MCF 10A (cell line): ENCODE data around the gene MEDAG. TPM values are rescaled to one million over a fixed set of nuclear protein-coding genes. Genes with fewer than 3 reads are reported as not detected.
A peak's percentile ranks its signal among the peaks of the same experiment; 100 is the strongest.

Experiments
- BruUV-seq: library from RNA; stranded (reverse); fragments of 400-500 nt; replicated peaks from 2 replicates; lab custom pipeline; 2021; lab: Mats Ljungman, UMichigan
- CTCF ChIA-PET: fragments of 300-600 bp; sonication (Branson Sonifier 250); formaldehyde crosslinking; extraction: SDS; loops from one replicate; lab custom pipeline; 2021; ENCODE audit warnings: antibody characterized with exemption, inconsistent platforms; lab: Yijun Ruan, JAX
- POLR2A ChIA-PET: fragments of 300-600, 350-650 bp; sonication (Branson Sonifier 250); formaldehyde crosslinking; extraction: SDS; loops from one replicate; lab custom pipeline; 2020; ENCODE audit warnings: antibody characterized with exemption, inconsistent platforms; lab: Yijun Ruan, JAX
- DNase-seq: peaks from one replicate; pipeline ENCODE4 v3.0.0-alpha.2; 2018; ENCODE audit not compliant: unreplicated experiment
- H3K27ac Mint-ChIP-seq: one replicate; pipeline ENCODE4 v1.8.0; 2022; ENCODE audit warnings: mild to moderate bottlenecking, low read depth, mixed read lengths; ENCODE audit not compliant: unreplicated experiment
- H3K27me3 Mint-ChIP-seq: one replicate; pipeline ENCODE4 v1.8.0; 2022; ENCODE audit warnings: mixed read lengths; ENCODE audit not compliant: insufficient read depth, unreplicated experiment
- H3K36me3 Mint-ChIP-seq: one replicate; pipeline ENCODE4 v1.8.0; 2022; ENCODE audit warnings: mild to moderate bottlenecking, moderate library complexity, mixed read lengths; ENCODE audit not compliant: insufficient read depth, unreplicated experiment
- H3K4me1 Mint-ChIP-seq: one replicate; pipeline ENCODE4 v1.8.0; 2022; ENCODE audit warnings: mixed read lengths; ENCODE audit not compliant: insufficient read depth, unreplicated experiment
- H3K4me3 Mint-ChIP-seq: one replicate; pipeline ENCODE4 v1.8.0; 2022; ENCODE audit warnings: mild to moderate bottlenecking, moderate library complexity, mixed read lengths; ENCODE audit not compliant: unreplicated experiment
- H3K9me3 Mint-ChIP-seq: one replicate; pipeline ENCODE4 v1.8.0; 2022; ENCODE audit warnings: mixed read lengths; ENCODE audit not compliant: unreplicated experiment
- intact Hi-C: fragments of 100-400 bp; cut with micrococcal nuclease; formaldehyde crosslinking; loops from 2 replicates; pipeline ENCODE4 v1.14.1; 2022
- total RNA-seq: library from RNA; stranded (reverse); gene quantifications from 2 replicates; pipeline ENCODE4 v1.2.3, GENCODE V29; 2022
- TF ChIP-seq, protein P1 (sequence below): fragments of 200-600 bp; IDR thresholded peaks from one replicate; pipeline ENCODE4 v1.8.0; 2022; ENCODE audit warnings: antibody characterized with exemption, mild to moderate bottlenecking; ENCODE audit not compliant: unreplicated experiment

The MEDAG gene
- total RNA-seq, 1 experiment from 2014 or later: not detected

DNA sequence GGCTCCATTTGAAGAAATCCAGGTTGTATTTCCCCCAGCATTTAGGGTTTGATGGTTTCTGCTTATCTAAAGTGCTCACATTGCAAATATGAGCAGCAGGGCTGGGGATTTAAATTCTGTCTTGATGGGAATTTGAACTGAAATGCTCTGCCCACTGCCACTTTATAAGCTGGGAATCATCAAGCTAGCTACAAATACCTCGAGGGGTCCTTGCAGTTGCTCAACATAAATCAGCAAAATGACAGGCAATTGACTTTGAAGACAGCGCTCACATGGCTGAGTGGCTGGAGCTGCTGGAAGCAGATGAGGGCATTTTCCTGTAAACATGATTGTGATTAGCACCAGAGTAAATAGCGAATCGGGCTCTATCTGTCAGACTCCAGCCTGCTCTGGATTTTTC is 39.4 kb upstream of the MEDAG start:
- no peak for DNase-seq
- CTCF ChIA-PET: interaction anchor here (1.1 to 5.4 kb wide), 12 partner anchors 12 to 179 kb away, joined by 3 to 49 read pairs (median 5); no protein-coding TSS in a partner anchor
- no peak overlapping the region for H3K4me3 Mint-ChIP-seq
- no peaks in the 10 kb centered on the region for H3K27me3 Mint-ChIP-seq
- TF ChIP-seq, protein P1, sequence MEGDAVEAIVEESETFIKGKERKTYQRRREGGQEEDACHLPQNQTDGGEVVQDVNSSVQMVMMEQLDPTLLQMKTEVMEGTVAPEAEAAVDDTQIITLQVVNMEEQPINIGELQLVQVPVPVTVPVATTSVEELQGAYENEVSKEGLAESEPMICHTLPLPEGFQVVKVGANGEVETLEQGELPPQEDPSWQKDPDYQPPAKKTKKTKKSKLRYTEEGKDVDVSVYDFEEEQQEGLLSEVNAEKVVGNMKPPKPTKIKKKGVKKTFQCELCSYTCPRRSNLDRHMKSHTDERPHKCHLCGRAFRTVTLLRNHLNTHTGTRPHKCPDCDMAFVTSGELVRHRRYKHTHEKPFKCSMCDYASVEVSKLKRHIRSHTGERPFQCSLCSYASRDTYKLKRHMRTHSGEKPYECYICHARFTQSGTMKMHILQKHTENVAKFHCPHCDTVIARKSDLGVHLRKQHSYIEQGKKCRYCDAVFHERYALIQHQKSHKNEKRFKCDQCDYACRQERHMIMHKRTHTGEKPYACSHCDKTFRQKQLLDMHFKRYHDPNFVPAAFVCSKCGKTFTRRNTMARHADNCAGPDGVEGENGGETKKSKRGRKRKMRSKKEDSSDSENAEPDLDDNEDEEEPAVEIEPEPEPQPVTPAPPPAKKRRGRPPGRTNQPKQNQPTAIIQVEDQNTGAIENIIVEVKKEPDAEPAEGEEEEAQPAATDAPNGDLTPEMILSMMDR: no peak
- no peak overlapping the region for H3K27ac Mint-ChIP-seq
- BruUV-seq: no TSS peak
- intact Hi-C loops: loop anchor here (10.0 kb wide), 3 partner anchors 178 to 732 kb away; partner anchors contain the start of gene HMGB1
- no peaks in the 10 kb centered on the region for H3K9me3 Mint-ChIP-seq
- POLR2A ChIA-PET: interaction anchor here (0.6 to 3.4 kb wide), 4 partner anchors 13 to 249 kb away, joined by 3 to 26 read pairs (median 8); partner anchors contain the start of gene USPL1
- peaks cover 38% of the 10 kb centered on the region for H3K4me1 Mint-ChIP-seq
- H3K36me3 Mint-ChIP-seq: no peaks in the 10 kb centered on the region

DNA sequence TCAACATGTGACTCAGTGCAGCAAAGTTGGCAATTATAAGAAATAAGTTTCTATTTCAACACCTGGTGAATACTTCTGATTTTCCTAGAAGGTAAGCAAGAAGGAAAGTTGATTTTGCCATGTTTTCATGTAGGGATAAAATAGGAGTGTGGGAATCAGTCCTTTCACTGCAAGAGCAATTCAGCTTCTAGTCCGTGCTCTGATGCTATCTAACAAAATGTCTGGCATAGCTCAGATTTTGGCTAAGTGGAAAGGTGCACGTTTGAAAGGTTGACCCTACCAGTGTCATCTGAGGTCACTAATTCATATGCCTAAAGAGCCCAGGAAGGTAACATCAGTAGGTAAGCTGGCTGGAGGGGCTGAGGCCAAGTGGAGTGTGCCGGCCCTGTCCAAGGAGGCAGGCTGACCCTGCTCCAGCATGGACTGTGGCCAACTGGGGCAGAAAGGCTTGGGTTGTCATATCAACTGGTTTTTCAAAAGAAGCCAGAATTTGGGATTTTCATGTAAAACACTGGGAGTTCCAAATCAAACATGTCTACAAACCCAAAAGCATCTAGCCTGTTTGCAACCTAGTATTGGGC is 38.9 kb upstream of the MEDAG start:
- no TSS peak for BruUV-seq
- Mint-ChIP-seq H3K27ac (no peak overlapping the region), H3K4me1 (peaks cover 38% of the 10 kb centered on the region), H3K27me3 (no peaks in the 10 kb centered on the region), H3K4me3 (no peak overlapping the region), H3K36me3 (no peaks in the 10 kb centered on the region), H3K9me3 (no peaks in the 10 kb centered on the region)
- CTCF ChIA-PET: interaction anchor here (1.0 to 5.4 kb wide), 9 partner anchors 12 to 735 kb away, joined by 3 to 49 read pairs (median 5); no protein-coding TSS in a partner anchor
- POLR2A ChIA-PET: interaction anchor here (0.6 to 3.4 kb wide), 4 partner anchors 13 to 250 kb away, joined by 3 to 26 read pairs (median 8); partner anchors contain the start of gene USPL1
- TF ChIP-seq, protein P1: no peak
- DNase-seq: no peak
- intact Hi-C loops: loop anchor here (10.0 kb wide), 3 partner anchors 178 to 732 kb away; partner anchors contain the start of gene HMGB1

DNA sequence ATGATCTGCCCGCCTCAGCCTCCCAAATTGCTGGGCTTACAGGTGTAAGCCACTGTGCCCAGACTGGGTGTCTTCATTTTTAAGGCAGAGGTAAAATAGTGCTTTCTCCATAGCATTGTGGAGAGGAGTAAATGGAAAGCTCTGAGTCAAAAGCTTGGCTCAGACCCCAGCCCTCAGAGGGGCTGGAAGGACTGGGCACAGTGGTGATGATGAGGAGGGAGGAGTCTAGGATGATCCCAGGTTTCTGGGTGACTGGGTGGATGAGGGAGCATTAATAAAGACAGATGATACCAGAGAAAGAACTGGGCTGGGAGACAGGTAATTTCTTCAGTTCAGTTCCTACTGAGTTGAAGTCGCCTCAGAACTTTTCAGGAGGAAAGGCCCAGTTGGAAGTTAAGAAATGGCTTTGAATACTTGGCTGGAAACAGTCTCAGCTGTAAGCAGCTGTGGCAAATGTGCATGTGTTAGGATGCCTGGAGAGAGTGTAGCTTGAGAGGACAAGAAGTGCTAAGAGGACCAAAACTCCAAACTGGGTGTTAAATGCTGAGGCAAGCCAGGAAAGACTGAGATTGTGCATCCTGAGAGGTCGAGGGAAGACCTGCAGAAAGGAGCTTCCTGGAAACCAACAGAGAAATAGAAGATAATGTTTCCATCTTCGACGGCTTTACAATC is 37.1 kb upstream of the MEDAG start:
- TF ChIP-seq, protein P1: no peak
- peak overlapping the region; percentile 74 for H3K27ac Mint-ChIP-seq
- no peaks in the 10 kb centered on the region for H3K9me3 Mint-ChIP-seq
- H3K36me3 Mint-ChIP-seq: no peaks in the 10 kb centered on the region
- peaks cover 33% of the 10 kb centered on the region for H3K4me1 Mint-ChIP-seq
- ChIA-PET CTCF (interaction anchor here (0.5 to 5.4 kb wide), 11 partner anchors 10 to 578 kb away, joined by 3 to 49 read pairs (median 4); no protein-coding TSS in a partner anchor), POLR2A (interaction anchor here (0.6 kb wide), 1 partner anchor 387 kb away, joined by 3 read pairs; no protein-coding TSS in a partner anchor)
- H3K4me3 Mint-ChIP-seq: no peak overlapping the region
- no TSS peak for BruUV-seq
- H3K27me3 Mint-ChIP-seq: no peaks in the 10 kb centered on the region
- DNase-seq: no peak
- intact Hi-C loops: loop anchor here (10.0 kb wide), 3 partner anchors 176 to 734 kb away; partner anchors contain the start of gene HMGB1

DNA sequence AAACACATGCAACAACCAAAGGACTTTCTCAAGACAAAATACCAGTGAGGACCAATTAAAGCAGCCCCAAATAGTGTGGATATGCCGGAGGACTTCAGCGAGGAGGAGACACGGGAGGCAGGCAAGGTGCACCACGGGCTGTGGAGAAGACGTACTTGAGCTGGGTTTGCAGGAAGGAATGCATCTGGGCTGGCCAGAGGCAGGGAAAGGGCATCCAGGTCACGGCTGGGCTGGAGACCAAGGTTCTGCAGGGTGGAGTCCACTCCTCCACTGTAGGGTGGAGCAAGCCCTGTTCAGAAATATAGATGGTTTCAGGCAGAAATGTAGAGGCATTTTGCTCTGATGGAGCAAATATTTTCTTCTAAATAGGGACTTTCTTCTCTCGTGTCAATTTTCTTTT is 36.6 kb upstream of the MEDAG start:
- DNase-seq: no peak
- TF ChIP-seq, protein P1: no peak
- no peaks in the 10 kb centered on the region for H3K9me3 Mint-ChIP-seq
- intact Hi-C loops: loop anchor here (10.0 kb wide), 3 partner anchors 175 to 735 kb away; partner anchors contain the start of gene HMGB1
- ChIA-PET CTCF (interaction anchor here (0.6 to 1.8 kb wide), 4 partner anchors 16 to 726 kb away, joined by 3 to 7 read pairs (median 3); no protein-coding TSS in a partner anchor), POLR2A (interaction anchor here (0.6 kb wide), 1 partner anchor 388 kb away, joined by 3 read pairs; no protein-coding TSS in a partner anchor)
- H3K36me3 Mint-ChIP-seq: no peaks in the 10 kb centered on the region
- no peaks in the 10 kb centered on the region for H3K27me3 Mint-ChIP-seq
- no peak overlapping the region for H3K4me3 Mint-ChIP-seq
- no TSS peak for BruUV-seq
- peaks cover 28% of the 10 kb centered on the region for H3K4me1 Mint-ChIP-seq
- peak overlapping the region; percentile 74 for H3K27ac Mint-ChIP-seq
